ENCODE data around the gene RIMKLA.

GRCh38 chr1:42422737-42423136 lies 42.1 kb downstream of the RIMKLA start:
- TF ChIP-seq POLR2AphosphoS5 (IDR thresholded peaks at IDR 0.05): no peak
- no peak for TF ChIP-seq POLR2A (IDR thresholded peaks at IDR 0.05; ENCODE audit: low read depth)
- no peak for TF ChIP-seq CTCF (IDR thresholded peaks at IDR 0.05)
